HL-60 (cell line): ENCODE results near the gene C20orf144.
"Not testable (repeated sequence)": the region's sequence is repeated elsewhere in the genome, so short reads cannot be mapped to it uniquely, and the experiment has no call there.

Experiments used
- DNase-seq, 2 experiments: peaks; one replicate each; pipeline ENCODE4 v3.0.0-alpha.2; 2010 to 2020; ENCODE audit warnings: low read depth in 1 of 2, low spot score in 1 of 2
- H3K27ac ChIP-seq: fragments of 250-450 bp; sonication (Bioruptor Pico); replicated peaks from 2 replicates; pipeline ENCODE4 v1.5.1; 2020; ENCODE audit warnings: mild to moderate bottlenecking, moderate library complexity
- H3K27me3 ChIP-seq: fragments of 250-450 bp; sonication (Bioruptor Pico); 2 replicates; pipeline ENCODE4 v1.5.1; 2021; ENCODE audit warnings: mild to moderate bottlenecking, moderate library complexity; ENCODE audit not compliant: insufficient read depth, poor library complexity, severe bottlenecking
- H3K4me3 ChIP-seq: replicated peaks from 2 replicates; pipeline ENCODE4 v1.5.1; 2011; ENCODE audit warnings: mild to moderate bottlenecking, control low read depth, low read length; ENCODE audit not compliant: insufficient read depth
- CTCF ChIP-seq: IDR thresholded peaks from one replicate; pipeline ENCODE4 v1.5.1; 2011; ENCODE audit warnings: low read length, control low read depth, inconsistent platforms; ENCODE audit not compliant: insufficient read depth
- GABPA ChIP-seq: IDR thresholded peaks from 2 replicates; pipeline ENCODE4 v1.6.1; 2012; ENCODE audit warnings: low read depth
- POLR2AphosphoS5 ChIP-seq: IDR thresholded peaks from 2 replicates; pipeline ENCODE4 v1.6.1; 2012; ENCODE audit warnings: low read depth
- REST ChIP-seq: IDR thresholded peaks from 2 replicates; pipeline ENCODE4 v1.6.1; 2012; ENCODE audit warnings: low read depth; ENCODE audit not compliant: insufficient replicate concordance
- SPI1 ChIP-seq: IDR thresholded peaks from 2 replicates; pipeline ENCODE4 v1.6.1; 2012; ENCODE audit warnings: low read depth, mild to moderate bottlenecking, borderline replicate concordance

C20orf144 gene

GRCh38 chr20:33630507-33630906 is 31.6 kb upstream of the C20orf144 start:
- TF ChIP-seq GABPA (no peak), CTCF (no peak), SPI1 (no peak), POLR2AphosphoS5 (no peak), REST (no peak)
- H3K27me3 ChIP-seq: no peaks in the 10 kb centered on the region
- H3K4me3 ChIP-seq: no peak overlapping the region
- no peak overlapping the region for H3K27ac ChIP-seq
- no peak for DNase-seq

GRCh38 chr20:33631910-33632309 is 30.2 kb upstream of the C20orf144 start:
- not testable (repeated sequence) for H3K27ac ChIP-seq, DNase-seq, H3K4me3 ChIP-seq, H3K27me3 ChIP-seq

- TF ChIP-seq REST: no peak
- DNase-seq: no peak
- Histone ChIP-seq H3K27me3 (no peaks in the 10 kb centered on the region), H3K4me3 (no peak overlapping the region), H3K27ac (no peak overlapping the region)
Measured at GRCh38 chr20:33635341-33635740, 26.8 kb upstream of the C20orf144 start.

GRCh38 chr20:33636776-33637175 is 25.4 kb upstream of the C20orf144 start:
- Histone ChIP-seq H3K27ac (no peak overlapping the region), H3K4me3 (no peak overlapping the region), H3K27me3 (no peaks in the 10 kb centered on the region)
- TF ChIP-seq SPI1 (no peak), REST (no peak), GABPA (no peak), POLR2AphosphoS5 (no peak), CTCF (no peak)
- DNase-seq: no peak
